Left colon (tissue), 2 donors: ENCODE results near the gene DOK1. TPM values are rescaled to one million over a fixed set of nuclear protein-coding genes. Genes with fewer than 3 reads are reported as not detected.

Experiments used
- ATAC-seq: fragments of 200-7000 bp; cut with Tn5 transposase; one replicate; pipeline ENCODE4 v1.9.1; 2020; ENCODE audit warnings: mild to moderate bottlenecking, moderate library complexity
- DNase-seq, 2 donors: peaks; one replicate each; pipeline ENCODE4 v3.0.0-alpha.2; 2020
- intact Hi-C, 2 donors: fragments of 100-400 bp; cut with DNase I in 1 of 2; cut with micrococcal nuclease in 1 of 2; formaldehyde crosslinking; loops; one replicate each; pipeline versions ENCODE4 v1.11.2 to v1.14.0; 2022; cut with DNase I, micrococcal nuclease
- total RNA-seq, 2 donors: library from RNA; stranded (reverse); fragmentation: NEBNext Ultra II Directional; extraction: Animal tissue kit (Norgen Biotek cat#: 25700); gene quantifications; one replicate each; pipeline ENCODE4 v1.2.1, GENCODE V29; 2021
- donor health status: DM: no; HTN: no; CAD: no.
- donor health status: DM: yes; HTN: yes; CAD: no.

DOK1 gene
- total RNA-seq, 2 donors from 2014 or later: 16.1 to 21.4 TPM

DNA sequence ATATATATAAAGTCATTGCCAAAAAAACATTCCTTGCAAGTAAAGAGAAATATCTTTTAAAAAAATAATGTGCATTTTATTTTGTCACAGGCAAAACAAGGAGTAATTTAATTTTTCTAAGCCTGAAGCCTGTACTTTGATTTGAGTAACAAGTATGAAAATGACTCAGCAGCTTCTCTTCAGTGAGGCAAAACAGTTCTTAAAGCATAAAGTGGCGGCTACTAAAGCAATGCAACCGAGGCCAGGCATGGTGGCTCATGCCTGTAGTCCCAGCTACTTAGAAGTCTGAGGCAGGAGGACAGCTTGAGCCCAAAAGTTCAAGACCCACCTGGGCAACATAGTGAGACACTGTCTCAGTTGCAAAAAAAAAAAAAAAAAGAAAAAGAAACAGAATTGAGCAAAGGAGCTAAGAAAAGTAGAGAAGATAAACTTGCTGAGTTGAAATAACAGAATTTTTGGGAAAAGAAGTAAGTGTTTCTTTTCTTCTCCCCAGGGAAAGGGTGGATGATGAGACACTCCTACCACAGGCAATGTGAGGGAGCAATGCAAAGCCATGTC lies 29.6 kb downstream of the DOK1 start:
- ATAC-seq (no peak), DNase-seq (no peak)
- intact Hi-C loops: no loop called here

- no peak for ATAC-seq
- intact Hi-C loops: loop anchor here in 1 of 2 donors (5.0 kb wide), 1 partner anchor 103 kb away; the partner anchor contains the start of genes CCDC142 and TTC31
- DNase-seq: peak in 1 of 2 donors; percentile 33
Observed at GRCh38 chr2:74585406-74586185, 31.1 kb downstream of the DOK1 start.

DNA sequence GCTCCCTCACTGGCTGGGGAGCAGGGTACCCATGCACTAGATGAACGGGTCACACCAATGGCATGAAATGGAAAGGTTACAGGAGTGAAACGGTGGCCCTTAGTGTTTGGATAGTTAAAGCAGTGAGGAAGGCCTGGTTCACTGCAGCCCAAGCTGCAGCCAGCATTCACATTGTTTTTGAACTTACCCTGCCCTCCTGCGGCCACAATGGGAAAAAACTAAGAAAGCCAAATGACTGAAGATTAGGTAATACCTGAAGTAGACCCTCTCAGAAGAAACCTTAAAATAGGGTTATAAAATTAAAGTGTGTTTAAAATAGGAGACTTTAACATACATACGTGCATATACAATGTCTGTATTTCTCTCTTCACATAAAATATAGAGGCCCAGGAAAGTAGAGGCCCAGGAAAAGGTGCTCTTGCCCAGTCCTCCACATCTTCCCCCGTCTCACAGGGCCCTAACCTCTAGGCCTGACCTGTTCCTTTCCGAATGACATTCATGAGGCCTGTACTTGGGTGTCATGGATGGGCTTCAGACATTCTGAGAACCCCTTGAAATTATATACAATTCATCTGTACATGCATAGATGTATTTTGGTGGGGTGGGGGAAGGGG lies 33.3 kb downstream of the DOK1 start:
- peak; percentile 91 for ATAC-seq
- peak; percentile 50 to 60 for DNase-seq
- intact Hi-C loops: loop anchor here (2.0 to 5.0 kb wide), 2 partner anchors 103 to 105 kb away; partner anchors contain the start of genes CCDC142 (in 1 of the 2) and TTC31 (in 1 of the 2)

DNA sequence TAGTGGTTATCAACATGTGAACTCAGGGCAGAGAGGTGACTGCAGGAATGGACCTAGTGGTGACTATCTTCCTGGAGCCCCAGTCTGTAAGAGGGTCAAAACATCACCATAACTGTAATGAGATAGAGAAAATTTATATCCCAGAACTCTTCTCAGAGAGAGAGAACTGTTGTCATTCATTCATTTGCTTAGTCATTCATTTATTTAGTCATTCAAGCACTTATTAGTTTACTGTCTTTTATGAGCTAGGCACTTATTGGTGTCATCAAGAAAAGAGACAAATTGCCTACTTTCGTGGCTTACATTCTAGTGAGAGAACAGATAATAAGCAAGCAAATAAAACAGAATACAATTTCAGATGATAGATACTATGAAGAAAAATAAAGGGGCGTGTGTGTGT lies 34.1 kb downstream of the DOK1 start:
- intact Hi-C loops: loop anchor here (2.0 to 5.0 kb wide), 2 partner anchors 104 to 106 kb away; partner anchors contain the start of genes CCDC142 (in 1 of the 2) and TTC31 (in 1 of the 2)
- no peak for DNase-seq
- ATAC-seq: no peak

DNA sequence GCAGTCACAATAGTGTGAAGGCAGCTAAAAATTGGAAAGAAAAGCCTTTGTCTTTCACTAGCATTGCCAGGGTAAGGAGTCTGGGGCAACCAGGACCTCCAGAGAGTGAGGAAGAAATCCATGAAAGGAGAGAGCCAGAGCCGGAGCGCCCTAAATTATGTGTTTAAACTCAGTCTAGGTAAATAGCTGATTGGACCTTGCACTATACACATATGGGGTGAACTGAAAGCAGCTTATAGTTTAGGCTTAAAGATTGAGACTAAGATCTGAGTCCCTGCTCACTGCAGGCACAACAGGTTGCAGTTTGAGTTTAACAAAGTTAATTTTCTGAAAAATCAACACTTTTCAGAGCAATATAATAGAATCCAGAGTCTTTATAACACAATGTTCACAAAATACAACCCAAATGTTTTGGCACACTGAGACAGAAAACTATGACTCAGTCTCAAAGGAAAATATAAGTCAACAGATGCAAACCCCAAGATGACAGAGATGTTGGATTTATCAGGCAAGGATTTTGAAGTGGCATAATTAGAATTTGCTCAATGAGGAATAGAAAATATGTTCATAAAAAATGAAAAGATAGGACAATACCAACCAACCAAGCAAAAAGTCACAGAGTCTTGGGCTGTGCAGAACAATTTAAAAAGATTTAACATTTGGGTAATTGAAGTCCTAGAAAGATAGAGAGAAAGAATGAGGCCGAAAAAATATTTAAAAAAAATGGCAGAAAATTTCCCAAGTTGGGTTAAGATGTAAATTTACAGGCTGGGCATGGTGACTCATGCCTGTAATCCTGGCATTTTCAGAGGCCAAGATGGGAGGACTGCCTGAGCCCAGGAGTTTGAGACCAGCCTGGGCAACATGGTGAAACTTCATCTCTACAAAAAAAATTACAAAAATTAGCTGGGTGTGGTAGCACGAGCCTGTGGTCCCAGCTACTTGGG lies 39.6 kb downstream of the DOK1 start:
- no peak for DNase-seq
- intact Hi-C loops: no loop called here

DNA sequence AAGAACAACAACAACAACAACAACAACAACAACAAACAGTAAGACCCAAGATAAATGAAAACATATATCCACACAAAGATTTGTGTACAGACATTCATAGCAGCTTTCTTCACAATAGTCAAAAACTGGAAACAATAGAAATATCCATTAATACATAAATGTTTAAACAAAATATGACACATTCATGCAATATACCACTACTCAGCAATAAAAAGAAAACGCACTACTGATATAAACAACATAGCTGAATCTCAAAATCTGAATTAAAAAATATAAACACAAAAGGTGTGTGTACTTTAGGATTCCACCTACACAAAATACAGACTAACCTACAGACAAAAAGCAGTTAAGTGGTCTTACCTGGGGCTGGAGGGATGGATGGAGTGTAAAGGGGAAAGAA lies 42.1 kb downstream of the DOK1 start:
- no peak for DNase-seq
- intact Hi-C loops: no loop called here
- ATAC-seq: no peak

More for the DNA sequence above, 39.6 kb downstream of the DOK1 start:
- peak; percentile 73 for ATAC-seq

GRCh38 chr2:74597410-74597809 lies 42.9 kb downstream of the DOK1 start:
- no peak for ATAC-seq
- no peak for DNase-seq

DNA sequence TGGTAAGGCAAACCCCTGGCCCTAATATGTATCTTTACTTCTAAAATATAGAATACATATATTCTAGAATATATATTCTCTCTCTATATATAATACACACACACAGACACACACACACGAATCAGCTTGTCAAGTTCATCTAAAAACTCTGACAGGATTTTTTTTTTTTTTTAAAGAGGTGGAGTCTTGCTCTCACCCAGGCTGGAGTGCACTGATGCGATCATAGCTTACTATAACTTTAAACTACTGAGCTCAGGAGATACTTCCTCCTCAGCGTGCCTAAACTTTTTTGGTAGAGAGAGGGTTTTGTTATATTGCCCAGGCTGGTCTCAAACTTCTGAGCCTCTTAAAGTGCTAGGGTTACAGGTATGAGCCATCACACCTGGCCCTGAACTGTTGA lies 45.2 kb downstream of the DOK1 start:
- intact Hi-C loops: no loop called here
- no peak for DNase-seq
- no peak for ATAC-seq

More at GRCh38 chr2:74597410-74597809, 42.9 kb downstream of the DOK1 start:
- intact Hi-C loops: no loop called here

DNA sequence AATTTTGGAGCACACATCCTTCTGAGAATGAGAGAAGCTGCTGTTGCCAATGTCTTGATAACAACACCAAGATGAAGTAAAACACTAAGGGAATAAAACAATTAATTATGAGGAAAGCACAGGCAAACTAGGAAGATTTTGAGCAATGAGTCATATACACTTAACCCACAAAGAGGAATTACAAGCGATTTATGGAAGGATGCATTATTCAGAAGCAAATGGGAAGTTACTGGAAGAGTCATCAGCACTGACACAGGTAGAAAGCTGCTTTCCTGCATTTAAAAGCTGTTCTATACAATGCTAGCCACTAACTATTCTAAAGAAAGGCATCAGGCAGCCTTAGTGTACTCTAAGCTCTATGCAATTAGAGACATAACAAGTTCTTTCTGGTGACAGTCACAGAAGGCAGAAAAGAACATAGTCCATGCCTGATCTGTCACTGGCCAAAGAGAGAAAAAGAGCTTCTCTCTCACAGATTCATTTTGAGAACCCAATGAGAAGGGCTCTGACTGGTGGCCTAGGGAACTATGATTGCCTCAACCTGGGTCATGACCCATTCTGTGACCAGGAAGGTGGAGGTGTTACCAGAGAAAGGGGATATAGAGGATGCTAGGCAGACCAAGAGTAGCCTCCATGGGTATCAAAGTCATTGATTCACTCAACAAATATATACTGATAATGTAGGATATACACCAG lies 48.2 kb downstream of the DOK1 start:
- intact Hi-C loops: no loop called here
- DNase-seq (no peak), ATAC-seq (no peak)

- no peak for ATAC-seq
- intact Hi-C loops: no loop called here
- DNase-seq: no peak
Observed at GRCh38 chr2:74603282-74604000, 48.9 kb downstream of the DOK1 start.

DNA sequence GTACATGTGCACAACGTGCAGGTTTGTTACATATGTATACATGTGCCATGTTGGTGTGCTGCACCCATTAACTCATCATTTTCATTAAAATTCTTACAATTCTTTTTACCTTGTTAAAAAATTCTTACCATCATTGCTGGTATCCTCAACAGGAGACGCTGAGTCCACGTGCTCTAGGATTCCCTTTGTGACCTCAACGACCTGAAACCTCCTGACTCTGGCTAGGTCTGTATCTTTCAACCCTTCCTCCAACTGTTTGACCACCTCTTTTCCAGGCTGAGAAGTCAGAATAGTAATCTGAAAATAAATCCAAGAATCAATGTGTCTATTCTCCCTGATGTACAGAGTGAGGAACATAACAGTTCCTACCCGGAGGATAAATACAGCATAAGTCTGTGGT lies 52.4 kb downstream of the DOK1 start:
- ATAC-seq: no peak
- intact Hi-C loops: no loop called here
- DNase-seq: no peak

Other genes starting within 250 kb of the DOK1 start
- 1 to 10 TPM; 1.4 to 2.2 TPM for gene SLC4A5, start 211.3 kb upstream of the DOK1 start, total RNA-seq
- 100 to 1,000 TPM in 1 of 2 donors, 10 to 100 TPM in 1; 94.6 to 114 TPM for gene DCTN1, start 174.4 kb upstream of the DOK1 start, total RNA-seq
- 1 to 10 TPM in 1 of 2 donors, under 1 TPM in 1; 0.49 to 1.7 TPM for gene C2orf81, start 133.1 kb upstream of the DOK1 start, total RNA-seq
- gene WDR54, start 133.0 kb upstream of the DOK1 start, total RNA-seq: 1 to 10 TPM; 2.8 to 5.4 TPM
- gene RTKN, start 112.8 kb upstream of the DOK1 start, total RNA-seq: 10 to 100 TPM; 47.6 to 51.9 TPM
- 10 to 100 TPM; 26.6 to 27.7 TPM for gene INO80B, start 99.6 kb upstream of the DOK1 start, total RNA-seq
- 10 to 100 TPM; 48.4 to 56.6 TPM for gene WBP1, start 96.3 kb upstream of the DOK1 start, total RNA-seq
- gene MOGS, start 89.3 kb upstream of the DOK1 start, total RNA-seq: 10 to 100 TPM; 51.4 to 59.6 TPM
- gene MRPL53, start 82.0 kb upstream of the DOK1 start, total RNA-seq: 10 to 100 TPM; 63.6 to 65.0 TPM
- gene CCDC142, start 71.7 kb upstream of the DOK1 start, total RNA-seq: 10 to 100 TPM; 22.4 to 23.9 TPM
- gene TTC31, start 71.6 kb upstream of the DOK1 start, total RNA-seq: 10 to 100 TPM; 23.6 to 29.7 TPM
- gene LBX2, start 55.1 kb upstream of the DOK1 start, total RNA-seq: 1 to 10 TPM; 1.2 to 1.7 TPM
- gene PCGF1, start 47.0 kb upstream of the DOK1 start, total RNA-seq: 10 to 100 TPM; 18.4 to 20.2 TPM
- under 1 TPM in 1 of 2 donors, not detected in 1; 0.56 TPM for gene TLX2, start 40.3 kb upstream of the DOK1 start, total RNA-seq
- gene DQX1, start 28.5 kb upstream of the DOK1 start, total RNA-seq: 10 to 100 TPM; 34.3 to 44.0 TPM
- gene AUP1, start 25.0 kb upstream of the DOK1 start, total RNA-seq: 100 to 1,000 TPM; 124 to 133 TPM
- gene HTRA2, start 24.8 kb upstream of the DOK1 start, total RNA-seq: 10 to 100 TPM; 22.3 to 23.0 TPM
- 1 to 10 TPM; 1.5 to 3.4 TPM for gene LOXL3, start 778 bp upstream of the DOK1 start, total RNA-seq
- under 1 TPM in 1 of 2 donors, not detected in 1; 0.56 TPM for gene M1AP, start 93.6 kb downstream of the DOK1 start, total RNA-seq
- gene SEMA4F, start 99.5 kb downstream of the DOK1 start, total RNA-seq: 1 to 10 TPM; 3.5 to 3.8 TPM